Stimulated activated CD4-positive, alpha-beta T cell treated with anti-CD3 and anti-CD28 coated beads, Interleukin-1b, Interleukin-23, amount 100 ng/mL, for 4 hours (primary cell): ENCODE data around the gene DNM3.
A peak's percentile ranks its signal among the peaks of the same experiment; 100 is the strongest.

ENCODE experiments used
- DNase-seq, 2 donors: peaks; one replicate each; pipeline ENCODE4 v3.0.0-alpha.2; 2020; ENCODE audit warnings: low read depth in 2 of 2

The DNM3 gene

DNA sequence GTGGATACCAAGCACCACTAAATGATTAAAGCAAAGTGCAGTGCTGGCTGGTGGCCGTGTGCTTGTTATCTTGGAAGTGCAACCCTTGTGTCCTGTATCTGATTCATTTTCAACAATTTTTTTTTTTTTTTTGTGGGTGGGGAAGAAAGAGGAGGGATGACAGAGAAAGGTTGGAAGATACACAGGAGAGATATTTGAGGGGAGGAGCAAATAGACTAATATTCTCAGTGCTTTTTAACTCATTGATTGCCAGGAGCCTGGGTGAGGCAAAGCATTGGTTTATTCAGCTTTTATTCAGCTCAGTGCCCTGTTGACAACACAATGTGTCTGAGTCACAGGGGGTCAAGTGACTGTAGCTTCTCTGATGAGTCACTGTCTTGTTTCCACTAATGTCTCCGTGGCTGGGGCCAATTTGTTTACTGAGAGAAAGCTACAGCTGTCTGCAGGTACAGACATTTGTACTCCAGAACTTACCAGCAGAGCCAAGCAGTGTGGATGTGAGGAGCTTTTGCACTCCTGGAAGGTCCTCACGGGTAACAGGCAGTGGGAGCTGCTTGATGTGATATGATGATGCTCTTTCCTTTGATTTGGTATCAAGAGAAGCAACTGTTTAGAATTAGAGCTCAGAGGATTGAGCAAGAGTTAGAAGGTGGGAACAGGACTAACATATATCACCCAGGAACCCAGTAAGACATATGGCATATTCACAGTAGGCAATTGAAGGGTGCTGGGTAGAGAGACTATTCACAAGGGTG is 23.6 kb upstream of the DNM3 start:
- DNase-seq, result peak in 1 of 2 donors; percentile 15

DNA sequence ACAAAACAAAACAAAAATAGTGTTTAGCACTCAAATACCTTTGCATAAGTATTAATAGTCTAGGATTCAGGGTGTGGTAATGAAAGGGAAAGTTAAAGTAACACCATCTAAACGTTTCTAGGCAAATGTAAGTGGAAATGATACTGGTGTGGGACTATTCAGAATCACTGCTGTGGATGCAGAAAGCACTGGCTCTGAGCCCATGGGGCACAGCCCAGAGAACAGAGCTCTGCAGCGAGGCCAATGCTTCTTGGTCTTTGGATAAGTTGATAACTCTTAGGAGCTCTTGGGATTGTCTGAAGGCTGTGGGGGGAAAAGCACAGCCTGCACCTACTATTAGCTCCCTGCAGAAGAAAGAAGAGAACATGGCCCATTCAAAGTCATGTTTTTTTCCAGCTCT is 21.4 kb upstream of the DNM3 start:
- DNase-seq, result no peak

DNA sequence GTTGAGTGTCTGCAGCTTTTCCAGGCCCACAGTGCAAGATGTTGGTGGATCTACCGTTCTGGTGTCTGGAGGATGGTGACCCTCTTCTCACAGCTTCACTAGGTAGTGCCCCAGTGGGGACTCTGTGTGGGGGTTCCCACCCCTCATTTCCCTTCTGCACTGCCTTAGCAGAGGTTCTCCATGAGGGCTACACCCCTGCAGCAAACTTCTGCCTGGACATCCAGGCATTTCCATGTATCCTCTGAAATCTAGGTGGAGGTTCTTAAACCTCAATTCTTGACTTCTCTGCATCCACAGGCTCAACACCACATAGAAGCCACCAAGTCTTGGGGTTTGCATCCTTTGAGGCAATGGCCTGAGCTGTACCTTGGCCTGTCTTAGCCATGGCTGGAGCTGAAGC is 14.3 kb upstream of the DNM3 start:
- DNase-seq, result no peak

GRCh38 chr1:171828794-171829193 is 12.5 kb upstream of the DNM3 start:
- no peak for DNase-seq

GRCh38 chr1:171833091-171833825 is 8.0 kb upstream of the DNM3 start:
- no peak for DNase-seq

DNA sequence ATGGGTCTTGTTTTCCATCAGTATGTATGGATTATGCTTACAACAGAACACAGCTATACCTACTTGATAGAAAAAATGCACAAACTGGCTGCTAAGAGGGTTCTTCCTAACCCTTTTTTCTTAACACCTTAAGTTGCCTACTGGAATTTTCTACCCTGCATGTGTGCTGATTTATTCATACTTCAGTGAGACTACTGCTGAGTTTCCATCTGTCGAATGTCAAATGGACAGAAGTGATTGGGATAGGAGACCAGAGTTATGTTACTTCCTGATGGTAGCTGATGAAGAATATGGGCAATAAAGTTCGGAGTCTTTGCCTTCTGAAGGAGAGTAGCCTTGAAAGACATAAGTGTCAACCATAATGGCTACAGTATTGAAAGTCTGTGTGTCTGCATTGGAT is 6.5 kb upstream of the DNM3 start:
- no peak for DNase-seq

- no peak for DNase-seq
Observed at GRCh38 chr1:171835891-171836290, 5.4 kb upstream of the DNM3 start.

DNA sequence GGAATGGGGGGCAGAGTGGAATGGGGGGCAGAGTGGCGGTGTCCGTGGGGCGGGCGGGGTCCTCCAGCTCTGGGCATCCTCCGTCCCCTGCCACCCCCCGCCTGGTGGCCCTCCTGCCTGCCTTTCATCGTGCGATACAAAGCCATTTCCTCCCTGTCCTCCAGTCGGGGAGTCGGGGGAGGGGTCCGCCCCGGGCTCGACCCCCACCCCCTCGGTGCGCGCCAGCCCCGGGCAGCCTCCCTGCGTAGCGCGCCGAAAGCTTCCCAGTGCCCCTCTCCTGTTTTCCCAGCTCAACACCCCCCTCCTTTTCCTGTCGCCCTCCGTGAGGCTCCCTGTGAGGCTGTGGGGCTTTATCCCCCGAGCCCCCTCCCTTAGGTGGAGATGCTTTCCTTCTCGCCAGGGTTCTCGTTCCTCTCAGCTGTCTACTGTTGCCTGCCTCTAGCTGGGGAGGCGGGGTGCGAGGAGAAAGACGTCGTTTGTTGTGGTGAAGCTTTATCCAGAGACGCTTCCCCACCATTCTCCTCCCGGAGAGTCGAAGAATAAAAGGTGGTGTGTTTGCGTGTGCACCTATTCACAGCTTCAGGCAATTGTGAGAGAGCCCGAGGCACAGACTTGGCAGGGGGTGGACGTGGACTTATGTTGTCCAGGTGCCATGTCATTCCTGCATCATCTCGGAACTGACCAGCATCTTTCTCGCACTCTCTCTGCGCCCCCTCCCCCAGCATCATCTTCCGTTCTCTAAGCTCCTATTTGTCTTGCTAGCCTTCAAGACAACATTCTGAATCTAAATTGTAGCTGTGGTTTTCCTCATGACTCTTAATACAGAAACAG is 848 bp downstream of the DNM3 start:
- DNase-seq, result no peak

GRCh38 chr1:171844381-171844780 is 3.1 kb downstream of the DNM3 start:
- DNase-seq, result no peak

DNA sequence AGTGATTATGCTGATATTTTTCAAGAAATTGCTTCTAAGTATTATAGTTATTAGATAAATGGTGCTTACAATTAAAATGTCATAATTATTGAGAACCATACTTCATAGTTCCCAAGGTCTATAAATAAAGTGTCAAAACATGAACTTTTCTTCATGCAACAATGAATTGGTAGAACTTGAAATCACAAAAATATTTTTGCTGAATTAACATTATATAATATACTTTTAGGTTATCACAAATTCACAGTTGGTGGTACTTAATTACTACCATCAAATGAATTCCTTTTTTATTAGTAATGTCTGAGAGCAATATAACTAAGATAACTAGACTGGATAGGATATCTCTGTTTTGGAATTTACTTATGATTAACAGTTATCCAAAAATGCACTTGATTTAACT is 4.7 kb downstream of the DNM3 start:
- DNase-seq, result no peak

DNA sequence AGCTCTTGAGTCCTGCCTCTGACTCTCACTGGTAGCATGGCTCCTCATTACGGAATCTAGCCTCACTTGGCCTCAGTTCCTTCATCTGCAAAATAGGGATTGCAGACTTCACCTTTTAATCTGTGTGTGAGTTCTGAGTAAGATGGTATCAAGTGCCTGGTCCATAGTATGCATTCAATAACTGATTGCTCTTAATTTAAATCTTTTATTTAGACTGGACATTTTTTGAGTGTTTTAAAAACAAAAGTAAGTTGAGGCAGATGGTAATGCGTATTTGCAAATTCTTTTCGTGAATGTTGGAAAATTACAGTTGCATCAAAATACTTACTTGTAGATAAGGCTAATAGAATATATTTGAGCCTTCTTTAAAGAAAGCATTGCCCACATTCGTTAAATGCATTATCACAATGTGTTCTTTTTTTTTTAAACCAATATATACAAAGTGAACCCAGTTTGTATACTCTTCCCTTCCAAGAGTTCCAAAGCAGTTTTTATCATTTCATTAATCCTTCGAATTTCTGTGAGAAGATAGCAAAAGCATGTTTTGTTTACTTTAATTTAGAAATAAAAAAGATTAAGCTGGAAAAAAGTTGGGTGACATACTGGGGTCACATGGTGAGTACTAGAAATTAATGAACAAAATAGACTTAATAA is 8.1 kb downstream of the DNM3 start:
- no peak for DNase-seq

DNA sequence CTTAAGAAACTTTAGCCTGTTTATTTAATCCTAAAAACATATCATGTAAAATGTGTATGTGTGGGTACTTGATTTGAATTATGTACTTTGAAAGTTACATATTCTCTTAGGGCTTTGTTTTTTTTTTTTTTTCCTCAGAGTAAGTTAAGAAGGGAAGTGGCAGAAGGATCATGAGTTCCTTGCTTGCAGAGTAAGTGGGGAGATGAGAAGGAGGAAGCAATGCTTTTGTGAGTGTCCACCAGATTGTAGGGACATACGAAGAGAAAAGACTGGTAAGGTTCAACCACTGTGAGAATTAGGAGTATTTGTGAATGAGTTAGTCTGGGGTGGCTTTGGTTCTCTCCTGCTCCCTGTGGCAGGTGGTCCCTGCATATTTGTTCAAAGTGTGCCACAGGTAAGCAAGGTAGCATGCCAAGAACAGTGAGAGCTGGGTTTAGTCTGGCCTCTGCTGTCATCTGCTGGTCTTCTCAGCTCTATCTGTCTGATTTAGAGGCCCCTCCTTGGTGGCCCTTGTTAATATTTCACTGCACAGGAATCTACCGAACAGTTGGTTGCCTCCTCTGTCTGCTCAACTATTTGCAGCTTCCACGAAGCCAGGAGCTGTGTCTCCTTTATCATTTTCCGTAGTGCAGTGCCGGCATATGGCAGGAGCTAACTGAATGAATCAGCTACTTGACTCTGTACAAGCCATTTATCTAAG is 9.5 kb downstream of the DNM3 start:
- DNase-seq, result no peak

DNA sequence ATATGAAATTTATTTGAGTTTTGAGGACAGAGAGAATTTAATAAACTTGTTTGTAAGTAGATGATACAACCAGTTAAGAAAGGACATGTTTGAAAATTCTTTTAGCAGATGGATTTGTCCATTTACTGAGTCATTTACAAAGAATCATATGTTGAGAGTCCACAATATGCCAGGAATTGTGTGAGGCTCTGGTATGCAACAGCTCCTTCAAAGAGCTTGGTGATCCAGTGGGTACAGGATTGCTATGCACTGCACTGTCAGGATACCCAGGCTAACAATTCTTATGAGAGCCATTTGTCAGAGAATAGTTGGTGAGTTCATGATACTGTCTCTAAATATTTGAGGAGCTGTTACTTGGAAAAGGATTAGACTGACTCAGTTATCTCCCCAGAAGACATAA is 11.0 kb downstream of the DNM3 start:
- DNase-seq, result no peak

- no peak for DNase-seq
Observed at GRCh38 chr1:171855381-171855780, 14.1 kb downstream of the DNM3 start.

GRCh38 chr1:171858696-171859095 is 17.4 kb downstream of the DNM3 start:
- no peak for DNase-seq

- DNase-seq, result no peak
Observed at GRCh38 chr1:171860696-171861095, 19.4 kb downstream of the DNM3 start.

DNA sequence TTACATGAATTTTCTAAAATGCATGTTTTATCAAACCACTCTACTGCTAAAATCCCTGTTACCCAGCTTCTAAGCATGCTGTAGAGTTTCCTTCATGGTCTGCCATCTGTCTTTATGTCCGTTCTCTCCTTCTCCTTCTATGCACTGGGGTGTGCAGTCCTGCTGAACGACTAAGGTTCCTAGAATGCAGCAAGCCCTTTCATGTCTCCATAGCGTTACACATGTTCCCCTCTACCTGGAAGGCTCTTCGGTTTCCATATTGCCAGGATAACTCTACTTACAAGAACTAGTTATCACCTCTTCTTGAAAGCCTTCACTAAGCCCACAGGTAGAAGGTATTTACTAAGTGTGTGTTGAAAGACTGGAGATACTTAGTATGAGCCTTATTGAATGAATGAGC is 22.2 kb downstream of the DNM3 start:
- DNase-seq, result no peak

- no peak for DNase-seq
Observed at GRCh38 chr1:171864308-171864707, 23.0 kb downstream of the DNM3 start.

- DNase-seq, result no peak
Observed at GRCh38 chr1:171865106-171865505, 23.8 kb downstream of the DNM3 start.

DNA sequence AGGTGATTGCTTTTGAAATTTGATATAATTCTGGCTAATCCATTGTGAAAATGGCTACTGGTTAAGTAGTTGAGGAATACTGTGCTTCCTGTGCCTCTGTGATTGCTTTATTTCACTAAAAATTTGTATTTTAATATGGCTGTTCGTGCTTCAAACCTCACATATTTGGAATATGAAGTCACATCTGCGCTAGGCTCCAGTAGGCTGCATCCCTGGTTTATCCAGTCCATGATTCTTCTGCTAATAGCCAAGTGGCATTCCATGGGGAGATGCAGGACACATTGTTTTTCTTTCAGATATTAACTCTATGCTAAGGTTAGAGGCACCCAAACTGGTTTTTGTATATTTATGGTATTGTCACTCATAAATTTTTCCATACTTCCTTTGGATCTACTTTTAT is 25.9 kb downstream of the DNM3 start:
- no peak for DNase-seq

- DNase-seq, result no peak
Observed at GRCh38 chr1:171868217-171868803, 27.0 kb downstream of the DNM3 start.
